Measurements from ENCODE around the gene TBC1D9.

TBC1D9 gene

GRCh38 chr4:140681201-140681600, 75.0 kb downstream of the TBC1D9 start:
- no peaks in the 10 kb centered on the region for H3K4me1 ChIP-seq (ENCODE audit: control insufficient read depth, insufficient read depth, low read length)
- no peak for TF ChIP-seq ZEB2 (tag by site-specific recombination; IDR thresholded peaks at IDR 0.05)
- no peak for TF ChIP-seq PRDM10 (tag by site-specific recombination; IDR thresholded peaks at IDR 0.05)
- TF ChIP-seq ZNF2 (tag by site-specific recombination; IDR thresholded peaks at IDR 0.05) = no peak
- ChIA-PET CTCF (no interaction called here), POLR2A (no interaction called here)
- H3K4me3 ChIP-seq (ENCODE audit: low read depth, low read length) = no peak overlapping the region
- H3K27ac ChIP-seq (ENCODE audit: extremely low read depth, low read depth, low read length) = no peak overlapping the region
- H3K36me3 ChIP-seq (ENCODE audit: control insufficient read depth in 2 of 2, insufficient read depth in 1 of 2, low read length in 2 of 2) = peaks cover 0 to 64% of the 10 kb centered on the region in 2 experiments; a peak in 2 of 3 replicates
- H3K9me3 ChIP-seq (ENCODE audit: control insufficient read depth, insufficient read depth, low read depth, low read length) = no peaks in the 10 kb centered on the region

- no peak overlapping the region for H3K4me3 ChIP-seq (ENCODE audit: low read depth, low read length)
- H3K4me1 ChIP-seq (ENCODE audit: control insufficient read depth, insufficient read depth, low read length) = no peaks in the 10 kb centered on the region
- TF ChIP-seq PRDM6 (tag by site-specific recombination; IDR thresholded peaks at IDR 0.05) (no peak), TRIM28 (IDR thresholded peaks at IDR 0.05; ENCODE audit: borderline replicate concordance, low read length) (no peak)
- POLR2A ChIA-PET = no interaction called here
- peaks cover 0 to 64% of the 10 kb centered on the region in 2 experiments; a peak in 2 of 3 replicates for H3K36me3 ChIP-seq (ENCODE audit: control insufficient read depth in 2 of 2, insufficient read depth in 1 of 2, low read length in 2 of 2)
- no peak overlapping the region for H3K27ac ChIP-seq (ENCODE audit: extremely low read depth, low read depth, low read length)
- CTCF ChIA-PET = no interaction called here
- H3K9me3 ChIP-seq (ENCODE audit: control insufficient read depth, insufficient read depth, low read depth, low read length) = no peaks in the 10 kb centered on the region
Measured at GRCh38 chr4:140680686-140681085, 75.5 kb downstream of the TBC1D9 start.

- TF ChIP-seq ZNF311 (tag by site-specific recombination; IDR thresholded peaks at IDR 0.05; ENCODE audit: borderline replicate concordance) (no peak), KLF16 (tag by site-specific recombination; IDR thresholded peaks at IDR 0.05) (no peak), ZFP37 (tag by site-specific recombination; IDR thresholded peaks at IDR 0.05) (no peak), ZNF626 (tag by site-specific recombination; IDR thresholded peaks at IDR 0.05) (no peak)
- peaks cover 3 to 60% of the 10 kb centered on the region in 2 experiments; a peak in 2 of 3 replicates for H3K36me3 ChIP-seq (ENCODE audit: control insufficient read depth in 2 of 2, insufficient read depth in 1 of 2, low read length in 2 of 2)
- no peaks in the 10 kb centered on the region for H3K4me1 ChIP-seq (ENCODE audit: control insufficient read depth, insufficient read depth, low read length)
- ChIA-PET CTCF (interaction anchor here (0.6 to 0.7 kb wide), 2 partner anchors 74 to 133 kb away, joined by 3 to 7 read pairs; no protein-coding TSS in a partner anchor), POLR2A (no interaction called here)
- H3K27ac ChIP-seq (ENCODE audit: extremely low read depth, low read depth, low read length) = no peak overlapping the region
- H3K4me3 ChIP-seq (ENCODE audit: low read depth, low read length) = no peak overlapping the region
- no peaks in the 10 kb centered on the region for H3K9me3 ChIP-seq (ENCODE audit: control insufficient read depth, insufficient read depth, low read depth, low read length)
Measured at GRCh38 chr4:140679576-140679975, 76.6 kb downstream of the TBC1D9 start.

GRCh38 chr4:140675599-140676231, 80.5 kb downstream of the TBC1D9 start:
- Histone ChIP-seq H3K4me3 (ENCODE audit: low read depth, low read length) (no peak overlapping the region), H3K9me3 (ENCODE audit: control insufficient read depth, insufficient read depth, low read depth, low read length) (no peaks in the 10 kb centered on the region), H3K27ac (ENCODE audit: extremely low read depth, low read depth, low read length) (no peak overlapping the region), H3K36me3 (ENCODE audit: control insufficient read depth in 2 of 2, insufficient read depth in 1 of 2, low read length in 2 of 2) (peaks cover 4 to 50% of the 10 kb centered on the region in 2 experiments; a peak in 2 of 3 replicates), H3K4me1 (ENCODE audit: control insufficient read depth, insufficient read depth, low read length) (no peaks in the 10 kb centered on the region)
- TF ChIP-seq YY2 (tag by site-specific recombination; IDR thresholded peaks at IDR 0.05) = no peak
- ChIA-PET POLR2A (no interaction called here), CTCF (interaction anchor here (1.1 kb wide), 1 partner anchor 17 kb away, joined by 4 read pairs; no protein-coding TSS in a partner anchor)

Measured in HEK293 (cell line).